Breast epithelium (tissue), 3 donors: ENCODE measurements around the gene ZNF81.

ENCODE experiments used
- POLR2A ChIP-seq: fragments of 450-650 bp; IDR thresholded peaks from one replicate; pipeline ENCODE4 v1.6.1; 2016; ENCODE audit warnings: antibody characterized with exemption, mild to moderate bottlenecking, moderate library complexity
- POLR2AphosphoS5 ChIP-seq, 3 donors: sonication (generic); formaldehyde crosslinking; IDR thresholded peaks; one replicate each; pipeline ENCODE4 v1.6.1; 2017; ENCODE audit warnings: antibody characterized with exemption in 3 of 3

DNA sequence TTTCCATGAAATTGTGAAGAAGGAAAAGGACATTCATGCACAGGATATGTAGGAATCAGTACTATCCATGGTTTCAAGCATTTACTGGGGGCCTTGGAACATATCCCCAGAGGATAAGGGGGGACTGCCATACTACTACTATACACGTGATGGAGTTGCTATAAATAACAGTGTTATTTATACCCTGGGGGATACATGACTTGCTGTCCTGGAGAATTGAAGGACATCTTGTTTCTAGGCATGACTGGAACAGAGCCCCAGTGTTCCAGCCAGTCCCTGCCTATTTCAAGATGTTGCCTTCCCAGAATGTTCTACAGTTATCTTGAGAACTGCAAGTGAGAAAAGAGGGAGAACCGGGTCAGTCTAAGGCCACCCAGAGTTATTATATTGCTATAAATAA lies 39.6 kb upstream of the ZNF81 start:
- TF ChIP-seq POLR2A = no peak
- TF ChIP-seq POLR2AphosphoS5 (IDR thresholded peaks at IDR 0.05) = no peak
